Caco-2 (cell line): ENCODE measurements around the gene ATF6B. TPM values are rescaled to one million over a fixed set of nuclear protein-coding genes. Genes with fewer than 3 reads are reported as not detected.

ENCODE experiments used
- BruUV-seq: library from RNA; stranded (reverse); fragments of 400-500 nt; replicated peaks from 2 replicates; lab custom pipeline; 2021; lab: Mats Ljungman, UMichigan
- CTCF ChIA-PET: fragments of 300-600 bp; sonication (Branson Sonifier 250); formaldehyde crosslinking; loops from one replicate; lab custom pipeline; 2022; ENCODE audit warnings: antibody characterized with exemption; lab: Charles Lee
- POLR2A ChIA-PET: fragments of 300-600 bp; sonication (Branson Sonifier 250); formaldehyde crosslinking; loops from one replicate; lab custom pipeline; 2022; ENCODE audit warnings: antibody characterized with exemption; lab: Charles Lee
- DNase-seq, 2 experiments: peaks; one replicate each; pipeline versions ENCODE4 v3.0.0 to v3.0.0-alpha.2; 2020 to 2022
- H3K27me3 ChIP-seq: replicated peaks from 2 replicates; pipeline ENCODE4 v1.6.0; 2011; ENCODE audit warnings: low read length; ENCODE audit not compliant: control insufficient read depth, insufficient read depth
- H3K36me3 ChIP-seq: 2 replicates; pipeline ENCODE4 v1.5.1; 2011; ENCODE audit warnings: low read length; ENCODE audit not compliant: control insufficient read depth, insufficient read depth
- H3K4me1 ChIP-seq: fragments of 250-450 bp; sonication (Bioruptor Pico); 2 replicates; pipeline ENCODE4 v1.5.1; 2020; ENCODE audit warnings: mild to moderate bottlenecking
- H3K4me3 ChIP-seq: 2 replicates; pipeline ENCODE4 v1.5.1; 2011; ENCODE audit warnings: low read depth, mild to moderate bottlenecking, control low read depth, low read length
- H3K9me3 ChIP-seq: fragments of 250-450 bp; sonication (Bioruptor Pico); 2 replicates; pipeline ENCODE4 v1.5.1; 2020; ENCODE audit warnings: mild to moderate bottlenecking, moderate library complexity
- H3K27ac Mint-ChIP-seq: one replicate; pipeline ENCODE4 v1.8.0; 2022; ENCODE audit warnings: mixed read lengths; ENCODE audit not compliant: unreplicated experiment
- H3K27me3 Mint-ChIP-seq: one replicate; pipeline ENCODE4 v1.8.0; 2022; ENCODE audit warnings: mixed read lengths; ENCODE audit not compliant: insufficient read depth, unreplicated experiment
- H3K36me3 Mint-ChIP-seq: one replicate; pipeline ENCODE4 v1.8.0; 2022; ENCODE audit warnings: mild to moderate bottlenecking, mixed read lengths; ENCODE audit not compliant: insufficient read depth, unreplicated experiment
- H3K4me1 Mint-ChIP-seq: one replicate; pipeline ENCODE4 v1.8.0; 2022; ENCODE audit warnings: low read depth, mixed read lengths; ENCODE audit not compliant: unreplicated experiment
- H3K4me3 Mint-ChIP-seq: one replicate; pipeline ENCODE4 v1.8.0; 2022; ENCODE audit warnings: mild to moderate bottlenecking, moderate library complexity, mixed read lengths; ENCODE audit not compliant: unreplicated experiment
- H3K9me3 Mint-ChIP-seq: one replicate; pipeline ENCODE4 v1.8.0; 2022; ENCODE audit warnings: mixed read lengths; ENCODE audit not compliant: unreplicated experiment
- intact Hi-C: fragments of 100-400 bp; cut with micrococcal nuclease; formaldehyde crosslinking; loops from one replicate; pipeline ENCODE4 v1.10.0; 2022; ENCODE audit not compliant: unreplicated experiment
- total RNA-seq: library from RNA; stranded (reverse); gene quantifications from 2 replicates; pipeline ENCODE4 v1.2.3, GENCODE V29; 2022
- TF ChIP-seq, protein P1 (sequence below), 2 experiments: fragments of 200-600 bp in 1 of 2; IDR thresholded peaks; 1 replicate in 1 of 2; 2 replicates in 1 of 2; pipeline versions ENCODE4 v1.5.1 to v1.8.0; 2011 to 2022; ENCODE audit warnings: antibody characterized with exemption in 1 of 2, control low read depth in 1 of 2, inconsistent platforms in 1 of 2, low read depth in 1 of 2, low read length in 1 of 2, mild to moderate bottlenecking in 1 of 2, moderate library complexity in 1 of 2; ENCODE audit not compliant: insufficient read depth in 1 of 2, severe bottlenecking in 1 of 2, unreplicated experiment in 1 of 2

Gene ATF6B
- total RNA-seq, 1 experiment from 2014 or later = 64.9 TPM

DNA sequence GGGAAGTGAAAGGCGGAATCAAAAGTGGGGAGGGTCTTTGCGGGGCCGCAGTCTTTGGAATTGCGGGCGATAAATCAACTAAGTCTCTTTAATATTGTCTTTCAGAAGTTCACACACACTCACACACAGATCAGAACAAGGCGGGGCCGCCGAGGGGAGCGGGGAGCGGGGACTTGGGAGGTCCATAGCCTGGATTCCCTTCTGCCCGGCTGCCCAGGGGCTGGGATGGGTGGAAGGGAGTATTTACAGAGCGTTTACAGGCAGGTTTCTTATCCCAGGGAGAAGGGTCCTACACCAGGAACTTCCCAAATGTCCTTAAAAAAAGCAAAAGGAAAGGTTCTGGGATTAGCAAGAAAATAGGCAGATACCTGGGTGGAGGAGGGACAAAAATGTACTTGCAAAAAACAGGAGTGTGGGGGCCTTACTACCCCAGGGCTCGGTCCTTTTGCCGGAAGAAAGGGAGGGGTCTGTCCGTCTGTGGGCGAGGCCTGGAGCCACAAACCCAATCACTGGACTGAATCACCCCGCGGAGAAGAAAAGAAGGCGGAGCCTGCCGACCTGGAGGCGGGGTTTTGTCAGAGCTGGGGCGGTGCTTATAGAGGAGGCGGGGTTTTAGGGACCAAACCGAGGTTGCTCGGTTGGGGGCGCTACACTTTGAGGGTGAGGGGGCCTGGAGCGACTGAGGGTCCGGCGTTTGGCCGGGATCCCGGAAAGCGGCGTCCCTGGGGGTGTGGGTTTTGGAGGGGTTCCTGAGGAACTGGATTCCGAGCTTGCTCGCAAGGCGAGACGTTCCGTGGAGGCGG is 20.4 kb upstream of the ATF6B start:
- H3K36me3 ChIP-seq = no peaks in the 10 kb centered on the region
- BruUV-seq = no TSS peak
- Mint-ChIP-seq H3K36me3 (no peaks in the 10 kb centered on the region), H3K4me3 (no peak overlapping the region), H3K4me1 (peaks cover 36% of the 10 kb centered on the region), H3K27ac (peak overlapping the region; percentile 81), H3K9me3 (no peaks in the 10 kb centered on the region), H3K27me3 (no peaks in the 10 kb centered on the region)
- intact Hi-C loops = no loop called here
- peaks cover 55% of the 10 kb centered on the region for H3K4me1 ChIP-seq
- TF ChIP-seq, protein P1, sequence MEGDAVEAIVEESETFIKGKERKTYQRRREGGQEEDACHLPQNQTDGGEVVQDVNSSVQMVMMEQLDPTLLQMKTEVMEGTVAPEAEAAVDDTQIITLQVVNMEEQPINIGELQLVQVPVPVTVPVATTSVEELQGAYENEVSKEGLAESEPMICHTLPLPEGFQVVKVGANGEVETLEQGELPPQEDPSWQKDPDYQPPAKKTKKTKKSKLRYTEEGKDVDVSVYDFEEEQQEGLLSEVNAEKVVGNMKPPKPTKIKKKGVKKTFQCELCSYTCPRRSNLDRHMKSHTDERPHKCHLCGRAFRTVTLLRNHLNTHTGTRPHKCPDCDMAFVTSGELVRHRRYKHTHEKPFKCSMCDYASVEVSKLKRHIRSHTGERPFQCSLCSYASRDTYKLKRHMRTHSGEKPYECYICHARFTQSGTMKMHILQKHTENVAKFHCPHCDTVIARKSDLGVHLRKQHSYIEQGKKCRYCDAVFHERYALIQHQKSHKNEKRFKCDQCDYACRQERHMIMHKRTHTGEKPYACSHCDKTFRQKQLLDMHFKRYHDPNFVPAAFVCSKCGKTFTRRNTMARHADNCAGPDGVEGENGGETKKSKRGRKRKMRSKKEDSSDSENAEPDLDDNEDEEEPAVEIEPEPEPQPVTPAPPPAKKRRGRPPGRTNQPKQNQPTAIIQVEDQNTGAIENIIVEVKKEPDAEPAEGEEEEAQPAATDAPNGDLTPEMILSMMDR (IDR thresholded peaks at IDR 0.05; ENCODE audit: insufficient read depth in 1 of 2, low read depth in 1 of 2, low read length in 1 of 2, severe bottlenecking in 1 of 2, unreplicated experiment in 1 of 2) = no peak
- no peak for DNase-seq
- no peaks in the 10 kb centered on the region for H3K27me3 ChIP-seq
- no peak overlapping the region for H3K4me3 ChIP-seq
- H3K9me3 ChIP-seq = no peaks in the 10 kb centered on the region
- ChIA-PET CTCF (no interaction called here), POLR2A (no interaction called here)

DNA sequence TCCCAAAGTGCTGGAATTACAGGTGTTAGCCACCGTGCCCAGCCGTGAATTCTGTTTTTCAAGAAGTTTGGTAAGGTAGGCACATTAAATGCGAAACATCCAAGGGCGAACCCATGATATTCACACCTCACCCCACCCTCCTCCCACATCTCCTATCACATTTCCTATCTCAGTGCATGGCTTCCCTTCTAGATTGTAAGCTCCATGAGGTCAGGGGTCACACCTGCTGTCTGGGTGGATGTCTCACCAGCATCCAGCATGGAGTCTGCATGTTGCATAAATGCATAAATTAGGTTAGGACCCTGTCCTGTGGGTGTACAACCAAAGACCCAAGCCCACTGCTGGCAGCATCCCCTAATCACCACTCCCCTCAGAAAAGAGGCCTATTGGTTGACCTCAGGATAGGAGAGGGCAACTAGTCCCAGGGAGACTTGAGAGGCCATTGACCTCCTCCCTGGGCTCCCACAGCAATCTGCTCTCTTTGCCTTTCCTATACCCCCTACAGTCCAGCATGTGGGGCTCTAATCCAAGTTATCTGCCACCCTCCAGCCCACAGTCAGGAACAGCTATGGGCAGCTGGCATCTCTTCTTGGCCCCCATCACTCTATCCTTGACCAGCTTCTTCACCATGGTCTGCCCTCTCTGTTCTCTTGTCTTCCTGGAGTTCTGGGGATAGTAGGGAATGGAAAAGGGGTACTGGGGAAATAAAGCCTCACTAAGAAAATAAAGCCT is 19.5 kb upstream of the ATF6B start:
- BruUV-seq = no TSS peak
- no peaks in the 10 kb centered on the region for H3K9me3 ChIP-seq
- Mint-ChIP-seq H3K4me3 (no peak overlapping the region), H3K9me3 (no peaks in the 10 kb centered on the region), H3K27me3 (no peaks in the 10 kb centered on the region), H3K36me3 (no peaks in the 10 kb centered on the region), H3K4me1 (peaks cover 30% of the 10 kb centered on the region), H3K27ac (peak overlapping the region; percentile 81)
- no peaks in the 10 kb centered on the region for H3K36me3 ChIP-seq
- peak in 1 of 2 experiments; percentile 11 for DNase-seq
- intact Hi-C loops = no loop called here
- TF ChIP-seq, protein P1 (IDR thresholded peaks at IDR 0.05; ENCODE audit: insufficient read depth in 1 of 2, low read depth in 1 of 2, low read length in 1 of 2, severe bottlenecking in 1 of 2, unreplicated experiment in 1 of 2) = no peak
- H3K4me1 ChIP-seq = peaks cover 53% of the 10 kb centered on the region
- ChIA-PET POLR2A (no interaction called here), CTCF (no interaction called here)
- H3K4me3 ChIP-seq = no peak overlapping the region
- no peaks in the 10 kb centered on the region for H3K27me3 ChIP-seq

DNA sequence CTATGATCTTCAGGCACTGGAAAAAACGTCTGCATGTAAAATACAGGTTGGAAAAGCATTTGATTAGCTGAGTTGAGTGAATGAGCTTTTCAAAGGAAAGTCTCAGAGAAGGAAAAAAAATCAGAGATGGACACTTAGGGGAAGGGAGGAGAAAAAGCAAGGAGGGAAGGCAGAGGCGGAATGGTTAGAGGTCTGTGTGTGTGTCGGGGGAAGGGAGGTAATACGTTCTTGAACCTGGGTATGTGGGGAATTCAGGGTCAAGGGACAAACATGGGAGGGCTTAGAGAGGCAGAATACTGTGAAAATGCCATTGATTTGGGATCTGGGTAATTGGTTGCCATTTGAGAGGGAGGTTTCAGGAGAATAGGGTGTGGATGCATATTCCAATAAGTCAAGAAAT is 18.6 kb upstream of the ATF6B start:
- Mint-ChIP-seq H3K4me3 (peak overlapping the region; percentile 61), H3K9me3 (no peaks in the 10 kb centered on the region), H3K36me3 (peaks cover 7% of the 10 kb centered on the region), H3K4me1 (peaks cover 31% of the 10 kb centered on the region), H3K27ac (peak overlapping the region; percentile 81), H3K27me3 (no peaks in the 10 kb centered on the region)
- ChIA-PET POLR2A (no interaction called here), CTCF (no interaction called here)
- H3K27me3 ChIP-seq = no peaks in the 10 kb centered on the region
- peaks cover 56% of the 10 kb centered on the region for H3K4me1 ChIP-seq
- no peaks in the 10 kb centered on the region for H3K9me3 ChIP-seq
- no peaks in the 10 kb centered on the region for H3K36me3 ChIP-seq
- intact Hi-C loops = no loop called here
- BruUV-seq = TSS peak; percentile 67
- TF ChIP-seq, protein P1 (IDR thresholded peaks at IDR 0.05; ENCODE audit: insufficient read depth in 1 of 2, low read depth in 1 of 2, low read length in 1 of 2, severe bottlenecking in 1 of 2, unreplicated experiment in 1 of 2) = no peak
- H3K4me3 ChIP-seq = no peak overlapping the region
- no peak for DNase-seq
